Amygdala (tissue), 56 donors: Measurements from ENCODE around the gene ACTG2.

Experiments
- DNase-seq, 56 donors: peaks; one replicate each; lab custom pipeline; 2025; lab: John Stamatoyannopoulos, UW

The ACTG2 gene

GRCh38 chr2:73911548-73912208 is 18.9 kb downstream of the ACTG2 start:
- no peak for DNase-seq

- no peak for DNase-seq
These were observed 20.7 kb downstream of the ACTG2 start for GRCh38 chr2:73913414-73914054.

- no peak for DNase-seq
These were observed 21.9 kb downstream of the ACTG2 start for GRCh38 chr2:73914667-73915066.

GRCh38 chr2:73915437-73915993 is 22.7 kb downstream of the ACTG2 start:
- DNase-seq: no peak

GRCh38 chr2:73916666-73917065 is 23.9 kb downstream of the ACTG2 start:
- DNase-seq: no peak

- DNase-seq: no peak
These were observed 24.5 kb downstream of the ACTG2 start for GRCh38 chr2:73917296-73917695.

- DNase-seq: no peak
These were observed 24.9 kb downstream of the ACTG2 start for GRCh38 chr2:73917696-73918207.

DNA sequence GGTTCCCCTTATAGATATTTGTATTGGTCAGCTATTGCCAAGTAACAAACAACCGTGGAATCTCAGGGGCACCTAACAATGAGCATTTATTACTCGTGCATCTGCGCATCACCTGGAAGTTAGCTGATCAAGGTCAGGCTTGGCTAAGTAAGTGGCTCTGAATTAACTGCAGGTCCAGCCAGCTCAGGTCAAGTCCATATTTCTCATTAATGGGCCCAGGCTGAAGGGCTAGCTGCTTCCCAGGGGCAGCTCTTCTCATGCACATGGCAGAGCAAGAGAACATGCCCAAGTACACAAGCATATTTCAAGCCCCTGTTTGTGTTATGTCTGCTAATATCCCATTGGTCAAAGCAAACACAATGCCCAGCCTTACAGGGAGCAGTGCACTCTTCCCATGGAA is 26.0 kb downstream of the ACTG2 start:
- no peak for DNase-seq

- DNase-seq: no peak
These were observed 26.9 kb downstream of the ACTG2 start for GRCh38 chr2:73919596-73920228.

DNA sequence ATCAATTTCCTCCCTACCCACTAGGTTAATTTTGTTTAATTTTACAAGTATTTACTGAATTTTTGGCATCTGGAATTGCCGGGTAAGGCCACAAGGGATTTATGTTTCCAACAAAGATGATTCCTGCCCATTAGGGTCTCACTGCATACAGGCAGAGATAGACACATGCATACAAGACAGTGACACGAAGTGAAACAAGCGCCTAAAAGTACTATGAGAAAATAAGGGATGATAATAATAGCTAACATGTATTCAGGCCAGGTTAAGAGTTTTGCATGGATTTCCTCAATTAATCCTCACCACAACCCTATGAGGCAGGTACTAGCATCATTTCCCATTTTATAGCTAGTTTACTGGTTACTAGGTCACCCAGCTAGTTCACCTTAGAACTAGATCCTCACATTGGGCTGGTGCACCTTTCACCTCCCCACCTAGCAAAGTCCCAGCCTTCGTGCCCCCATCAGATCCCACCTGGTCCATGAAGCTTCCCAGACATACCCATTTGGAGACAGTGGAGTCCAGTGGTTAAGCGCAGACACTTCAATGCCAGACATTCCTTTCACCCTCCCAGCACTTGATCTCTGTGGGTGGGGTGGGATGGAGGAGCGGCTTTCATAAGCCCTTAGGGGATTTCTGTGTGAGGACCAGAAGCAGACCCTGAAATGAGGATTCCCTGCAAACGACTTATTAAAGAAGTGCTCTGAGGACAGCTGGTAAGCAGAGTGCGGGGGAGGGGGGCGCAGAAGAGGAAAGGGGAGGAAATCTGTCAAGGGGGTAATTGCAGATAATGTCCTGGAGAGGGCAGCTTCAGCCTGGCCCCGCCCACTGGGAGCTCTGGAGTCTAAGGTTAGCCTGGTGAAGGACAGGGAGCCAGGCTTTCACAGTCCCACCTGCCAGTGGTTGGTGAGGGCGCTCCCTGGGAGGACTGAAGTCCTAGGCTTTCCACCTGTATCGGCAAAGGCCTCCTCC is 28.1 kb downstream of the ACTG2 start:
- no peak for DNase-seq

DNA sequence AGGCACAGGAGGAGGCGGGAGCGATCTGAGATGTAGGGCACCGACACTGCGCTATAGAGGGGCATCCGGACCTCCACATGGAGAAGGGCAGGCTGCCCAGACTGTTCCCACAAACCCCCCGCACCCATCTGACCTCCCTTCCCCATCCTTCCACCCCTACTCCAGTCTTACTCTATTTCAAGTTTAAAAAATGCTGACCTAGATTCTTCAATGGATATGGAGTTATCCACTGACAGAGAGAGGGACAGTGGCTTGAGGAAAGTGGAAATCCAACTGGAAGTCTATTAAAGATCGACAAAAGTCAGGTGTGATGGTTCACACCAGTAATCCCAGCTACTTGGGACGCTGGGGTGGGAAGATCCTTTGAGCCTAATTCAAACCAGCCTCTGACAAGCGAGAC is 28.8 kb downstream of the ACTG2 start:
- no peak for DNase-seq

GRCh38 chr2:73922681-73923080 is 29.9 kb downstream of the ACTG2 start:
- DNase-seq: no peak

- DNase-seq: no peak
These were observed 32.4 kb downstream of the ACTG2 start for GRCh38 chr2:73925033-73925704.

DNA sequence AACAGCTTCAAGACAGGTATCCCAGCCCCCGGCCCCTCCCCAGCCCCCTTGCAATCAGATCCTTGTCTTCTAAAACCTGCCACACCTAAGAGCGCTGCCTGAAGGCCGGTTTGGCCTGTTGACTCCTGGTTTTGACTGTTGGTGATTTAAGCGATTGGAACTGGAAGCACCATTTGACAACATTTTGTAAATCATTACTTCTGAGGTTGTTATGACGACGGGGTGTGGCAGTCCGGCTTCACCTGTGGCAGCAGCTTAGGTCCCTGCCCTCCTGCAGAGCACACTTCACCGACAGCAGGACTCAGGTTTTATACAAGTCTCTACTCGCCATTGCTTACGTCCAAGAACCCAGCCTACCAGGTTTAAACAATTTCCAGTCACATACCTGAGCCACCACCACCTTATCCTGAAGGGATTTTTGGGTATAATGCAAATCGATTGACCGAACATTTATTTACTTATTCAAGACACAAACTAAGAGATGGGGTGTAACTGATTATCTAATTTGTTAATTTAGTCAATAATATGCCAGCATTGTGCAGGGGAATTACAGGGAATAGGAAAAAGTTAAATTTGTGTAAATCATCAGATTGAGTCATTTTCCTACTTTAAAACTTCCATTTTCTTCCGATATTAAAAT is 33.2 kb downstream of the ACTG2 start:
- no peak for DNase-seq

DNA sequence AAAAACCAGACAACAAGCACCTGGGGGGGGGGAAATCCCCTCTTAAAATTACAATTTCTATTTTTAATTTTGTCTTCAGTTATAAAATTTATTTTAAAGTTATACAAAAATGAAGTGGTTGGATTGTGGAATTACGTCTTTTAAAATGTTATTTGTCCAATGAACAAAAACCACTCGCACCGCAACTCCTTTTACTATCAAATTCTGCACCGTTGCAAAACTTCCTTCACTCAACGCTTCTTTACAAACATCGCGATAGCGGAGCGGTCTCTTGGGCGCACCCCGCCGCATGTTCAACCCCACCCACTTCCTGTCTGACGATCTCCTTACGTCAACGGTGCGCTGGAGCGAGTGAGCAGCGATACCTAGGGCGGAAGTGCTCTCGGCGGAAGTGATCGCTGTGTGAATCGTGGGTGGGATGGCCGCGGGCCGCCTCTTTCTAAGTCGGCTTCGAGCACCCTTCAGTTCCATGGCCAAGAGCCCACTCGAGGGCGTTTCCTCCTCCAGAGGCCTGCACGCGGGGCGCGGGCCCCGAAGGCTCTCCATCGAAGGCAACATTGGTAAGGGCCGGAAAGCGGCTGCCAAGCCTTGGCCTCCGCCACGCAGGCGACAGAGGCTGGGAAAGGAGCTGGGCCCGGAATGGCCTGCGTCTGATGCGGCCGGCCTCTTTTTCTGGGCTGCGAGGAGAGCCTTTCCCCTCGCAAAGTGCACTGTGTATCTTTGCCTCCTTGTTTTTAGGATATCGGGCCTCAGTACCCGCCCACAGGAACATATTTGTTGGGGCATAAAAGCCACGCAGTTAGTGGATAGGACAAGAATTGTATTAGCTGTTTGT is 33.9 kb downstream of the ACTG2 start, which contains the start of gene DGUOK:
Gene DGUOK (plus strand): TSS at position 388 of the 835 bp plus-strand sequence. CDS start 31 bp downstream, at position 419.
- peak; percentile 51 to 98 (median 92) for DNase-seq

GRCh38 chr2:73927344-73927743 is 34.5 kb downstream of the ACTG2 start:
- no peak for DNase-seq

- no peak for DNase-seq
These were observed 36.1 kb downstream of the ACTG2 start for GRCh38 chr2:73928963-73929347.

GRCh38 chr2:73930386-73930785 is 37.6 kb downstream of the ACTG2 start:
- DNase-seq: no peak
